DMS79 (cell line): ENCODE measurements around the gene SPI1.

Source experiments
- DNase-seq: peaks from one replicate; lab custom pipeline; 2025; lab: John Stamatoyannopoulos, UW

SPI1 gene

DNA sequence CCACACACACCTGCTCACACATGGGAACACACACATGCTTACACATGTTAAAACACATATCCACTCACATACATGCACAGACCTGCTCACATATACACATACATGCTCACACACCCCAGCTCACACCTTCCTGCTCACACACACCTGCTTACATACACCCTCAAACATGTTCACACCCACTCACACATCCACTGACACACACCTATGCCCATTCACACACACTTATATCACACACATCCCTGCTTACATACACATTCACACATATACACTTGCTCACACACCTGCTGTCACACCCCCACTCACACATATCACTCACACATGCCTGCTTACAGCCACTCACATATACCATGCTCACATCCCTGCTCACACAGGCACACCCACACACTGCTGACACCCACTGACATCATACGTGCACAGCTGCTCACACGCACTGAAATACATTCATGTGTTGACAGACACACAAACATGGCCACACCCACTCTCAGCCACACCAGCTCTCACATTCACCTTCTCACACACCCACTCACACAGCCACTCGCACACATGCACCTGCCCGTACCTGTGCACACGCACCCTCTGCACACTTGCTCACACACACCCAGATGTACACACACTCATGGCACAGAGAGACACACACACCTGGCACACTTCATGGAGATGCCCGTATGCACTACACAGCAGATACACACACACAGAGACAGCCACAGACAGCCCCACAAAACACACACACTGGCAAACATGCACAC is 20.2 kb downstream of the SPI1 start:
- no peak for DNase-seq

GRCh38 chr11:47356998-47357329 is 21.4 kb downstream of the SPI1 start:
- no peak for DNase-seq

GRCh38 chr11:47356129-47356997 is 22.0 kb downstream of the SPI1 start:
- DNase-seq: no peak

- DNase-seq: peak; percentile 95
These were observed 22.8 kb downstream of the SPI1 start for GRCh38 chr11:47355283-47356128.

DNA sequence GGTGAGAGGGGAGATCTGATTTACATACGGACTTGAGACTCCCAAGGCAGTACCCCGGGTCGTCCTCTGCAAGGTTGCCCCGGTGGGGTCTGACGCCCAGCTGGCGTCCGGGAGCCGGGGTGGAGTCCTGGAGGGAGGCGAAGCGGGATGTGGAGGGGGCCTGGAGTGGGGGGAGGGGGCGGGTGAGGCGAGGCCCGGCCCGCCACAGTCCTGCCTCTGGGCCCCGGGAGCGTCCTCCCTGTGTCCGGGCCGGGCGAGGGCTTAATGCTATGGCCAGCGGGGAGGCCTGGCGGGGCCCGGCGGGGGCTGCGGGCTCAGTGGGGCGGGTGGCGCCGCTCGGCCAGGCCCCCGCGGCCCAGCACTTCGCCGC is 23.4 kb downstream of the SPI1 start:
- no peak for DNase-seq

GRCh38 chr11:47353978-47354774 is 24.2 kb downstream of the SPI1 start:
- no peak for DNase-seq

- DNase-seq: no peak
These were observed 25.8 kb downstream of the SPI1 start, which contains the start of gene MYBPC3 for GRCh38 chr11:47352556-47352955. MYBPC3 (minus strand) TSS chr11:47352702; CDS start chr11:47352647, 55 bp downstream.

DNA sequence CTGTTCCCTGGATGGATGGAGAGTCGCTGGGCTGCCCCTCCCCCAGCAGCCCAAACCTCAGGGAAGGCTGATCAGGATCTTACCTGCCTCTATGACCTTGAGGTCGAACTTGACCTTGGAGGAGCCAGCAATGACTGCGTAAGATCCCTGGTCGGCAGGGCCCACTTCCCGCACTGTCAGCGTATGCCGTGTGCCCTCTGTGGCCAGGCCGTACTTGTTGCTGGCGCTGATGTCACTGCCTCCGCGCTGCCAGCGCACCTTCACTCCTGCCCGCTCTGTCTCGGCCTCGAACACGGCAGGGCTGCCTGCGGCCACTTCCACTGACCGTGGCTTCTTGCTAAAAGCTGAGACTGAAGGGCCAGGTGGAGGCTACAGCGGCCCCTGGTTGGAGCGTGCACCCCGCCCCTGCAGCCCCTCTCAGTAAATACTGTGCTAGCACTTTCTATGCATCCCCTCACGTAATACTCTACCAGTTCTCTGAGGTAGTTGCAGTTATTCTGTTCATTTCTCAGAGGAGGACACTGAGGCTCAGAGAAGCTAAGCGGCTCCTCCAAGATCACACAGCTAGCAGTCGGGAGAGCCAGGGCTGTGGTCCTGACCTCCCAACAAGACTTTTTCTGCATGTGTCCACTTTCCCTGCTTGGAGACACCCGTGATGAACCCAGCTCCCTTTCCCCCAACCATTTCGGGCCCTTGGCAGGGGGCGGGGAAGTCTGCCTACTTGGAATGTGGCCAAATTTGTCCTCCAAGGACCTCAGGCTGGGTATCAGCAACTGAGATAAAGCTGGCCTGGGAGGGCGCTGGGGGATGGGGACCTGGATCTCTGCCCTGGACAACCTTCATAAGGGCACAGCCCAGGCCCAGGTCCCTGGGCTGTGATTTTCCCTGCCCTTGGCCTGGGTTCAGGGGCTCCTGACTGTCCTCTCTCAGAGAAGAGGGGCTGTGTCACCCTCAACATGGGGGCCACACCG is 26.9 kb downstream of the SPI1 start:
- DNase-seq: no peak

DNA sequence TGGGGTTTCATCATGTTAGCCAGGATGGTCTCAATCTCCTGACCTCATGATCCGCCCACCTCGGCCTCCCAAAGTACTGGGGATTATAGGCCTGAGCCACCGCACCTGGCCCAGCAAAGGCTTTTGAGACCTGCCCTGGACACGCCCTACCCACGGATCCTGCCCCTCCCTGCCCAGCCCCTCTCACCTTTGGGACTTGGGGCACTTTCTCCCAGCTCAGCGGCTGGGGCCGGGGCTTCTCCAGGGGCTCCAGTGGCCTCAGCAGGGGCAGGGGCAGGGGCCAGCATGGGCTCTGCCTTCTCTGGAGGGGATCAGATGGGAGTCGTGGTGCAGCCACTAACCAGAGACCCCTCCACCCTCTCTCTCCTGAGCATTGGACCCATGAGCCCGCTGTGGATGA is 28.0 kb downstream of the SPI1 start:
- DNase-seq: no peak

DNA sequence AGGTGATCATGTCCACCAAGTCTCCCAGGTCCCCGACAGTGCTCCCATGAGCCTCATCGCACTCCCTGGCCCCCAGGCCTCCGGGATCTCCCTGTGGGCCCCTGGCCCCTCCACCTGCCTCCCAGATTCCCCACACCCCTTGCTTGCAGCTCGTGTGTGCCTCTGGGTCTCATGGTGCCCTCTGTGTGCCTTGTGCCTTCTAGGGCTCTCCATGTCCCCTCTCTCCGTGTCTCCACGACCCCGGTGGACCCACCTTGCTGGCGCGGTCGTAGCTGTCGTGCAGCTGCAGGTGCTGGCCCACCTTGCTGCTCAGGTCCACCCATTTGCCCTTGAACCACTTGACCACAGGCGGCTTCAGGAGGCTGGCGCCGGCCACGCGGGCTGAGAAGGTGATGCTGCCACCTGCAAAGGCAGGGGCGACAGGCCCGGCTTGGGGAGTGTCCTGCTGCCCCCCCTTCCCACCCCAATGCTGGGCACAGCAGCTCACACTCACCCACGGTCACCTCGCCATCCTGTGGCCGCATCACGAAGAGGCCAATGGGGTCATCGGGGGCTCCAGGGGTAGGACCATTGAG is 28.7 kb downstream of the SPI1 start:
- DNase-seq: no peak

- DNase-seq: no peak
These were observed 29.5 kb downstream of the SPI1 start for GRCh38 chr11:47348859-47349258.

GRCh38 chr11:47348131-47348802 is 30.1 kb downstream of the SPI1 start:
- no peak for DNase-seq

GRCh38 chr11:47347137-47347536 is 31.2 kb downstream of the SPI1 start:
- no peak for DNase-seq

GRCh38 chr11:47345890-47346563 is 32.3 kb downstream of the SPI1 start:
- no peak for DNase-seq

- DNase-seq: no peak
These were observed 35.5 kb downstream of the SPI1 start for GRCh38 chr11:47342854-47343253.

- no peak for DNase-seq
These were observed 36.1 kb downstream of the SPI1 start for GRCh38 chr11:47342036-47342803.

DNA sequence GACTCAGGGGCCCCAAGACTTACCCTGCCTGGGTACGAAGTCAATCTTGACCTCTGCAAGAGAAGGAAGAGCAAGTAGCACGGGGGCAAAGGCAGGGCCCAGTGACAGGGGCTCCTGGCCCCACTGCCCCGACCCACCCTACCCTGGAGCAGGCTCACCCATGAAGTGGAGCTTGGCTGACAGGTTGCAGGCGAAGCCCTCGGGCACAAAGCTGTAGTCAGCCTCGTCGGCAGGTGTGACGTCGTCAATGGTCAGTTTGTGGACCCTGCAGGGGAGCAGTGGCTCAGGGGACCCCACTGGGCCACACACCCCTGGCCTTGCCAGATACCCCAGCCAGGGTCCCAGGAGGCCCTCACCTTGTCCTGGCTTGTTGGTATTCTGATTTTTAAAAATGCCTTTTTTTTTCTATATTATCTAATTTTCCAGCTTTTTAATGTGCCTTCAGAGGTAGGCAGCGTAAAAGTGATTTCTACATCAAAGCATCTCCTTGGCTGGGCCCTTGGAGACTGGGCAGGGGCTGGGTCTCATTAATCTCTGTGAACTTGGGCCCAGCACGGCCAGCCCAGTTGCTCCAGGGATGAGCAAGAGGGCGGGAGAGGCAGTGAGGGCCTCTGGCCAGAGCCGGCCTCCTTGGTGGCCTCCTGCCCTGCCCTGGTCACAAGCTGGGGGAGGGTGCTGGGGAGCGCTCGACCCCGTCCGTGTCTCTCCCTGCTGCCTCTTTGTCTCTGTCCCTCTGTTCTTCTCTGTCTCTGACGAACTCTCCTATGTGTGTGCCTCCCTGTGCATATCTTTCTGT is 37.2 kb downstream of the SPI1 start:
- no peak for DNase-seq
